ENCODE results near the gene CAMKK2. TPM values are rescaled to one million over a fixed set of nuclear protein-coding genes. Genes with fewer than 3 reads are reported as not detected.
"Not testable (repeated sequence)": the region's sequence is repeated elsewhere in the genome, so short reads cannot be mapped to it uniquely, and the experiment has no call there.

The CAMKK2 gene
- total and polyA plus RNA-seq, 9 of the 15 experiments (the other 6 are each of a cell fraction or from before 2014, with no cell fraction given) = 4.3 to 32.0 (median 18.2) TPM

DNA sequence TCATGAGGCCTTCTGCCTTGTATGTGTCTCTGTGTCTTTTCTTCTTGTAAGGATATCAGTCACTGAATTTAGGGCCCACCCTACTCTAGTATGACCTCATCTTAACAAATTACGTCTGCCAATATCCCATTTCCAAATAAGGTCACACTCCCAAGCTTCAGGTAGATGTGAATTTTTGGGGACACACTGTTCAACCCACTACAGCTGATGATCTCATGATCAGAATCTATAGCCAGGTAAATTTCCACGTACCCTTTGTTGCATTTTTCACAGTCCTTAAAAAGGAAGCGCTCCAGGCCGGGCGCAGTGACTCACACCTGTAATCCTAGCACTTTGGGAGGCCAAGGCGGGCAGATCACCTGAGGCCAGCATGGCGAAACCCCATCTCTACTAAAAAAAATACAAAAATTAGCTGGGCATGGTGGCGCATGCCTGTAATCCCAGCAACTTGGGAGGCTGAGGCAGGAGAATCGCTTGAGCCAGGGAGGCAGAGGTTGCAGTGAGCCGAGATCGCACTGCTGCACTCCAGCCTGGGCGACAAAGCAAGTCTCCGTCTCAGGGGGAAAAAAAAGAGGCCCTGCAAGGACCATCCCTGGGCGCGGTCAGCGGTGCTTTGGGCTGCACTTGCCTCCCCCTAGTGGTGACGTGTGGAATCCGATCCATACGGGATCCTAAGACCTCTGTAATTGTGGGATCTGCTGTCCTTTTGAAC, 66.5 kb downstream of the CAMKK2 start (continued):
- TF ChIP-seq, protein P1, sequence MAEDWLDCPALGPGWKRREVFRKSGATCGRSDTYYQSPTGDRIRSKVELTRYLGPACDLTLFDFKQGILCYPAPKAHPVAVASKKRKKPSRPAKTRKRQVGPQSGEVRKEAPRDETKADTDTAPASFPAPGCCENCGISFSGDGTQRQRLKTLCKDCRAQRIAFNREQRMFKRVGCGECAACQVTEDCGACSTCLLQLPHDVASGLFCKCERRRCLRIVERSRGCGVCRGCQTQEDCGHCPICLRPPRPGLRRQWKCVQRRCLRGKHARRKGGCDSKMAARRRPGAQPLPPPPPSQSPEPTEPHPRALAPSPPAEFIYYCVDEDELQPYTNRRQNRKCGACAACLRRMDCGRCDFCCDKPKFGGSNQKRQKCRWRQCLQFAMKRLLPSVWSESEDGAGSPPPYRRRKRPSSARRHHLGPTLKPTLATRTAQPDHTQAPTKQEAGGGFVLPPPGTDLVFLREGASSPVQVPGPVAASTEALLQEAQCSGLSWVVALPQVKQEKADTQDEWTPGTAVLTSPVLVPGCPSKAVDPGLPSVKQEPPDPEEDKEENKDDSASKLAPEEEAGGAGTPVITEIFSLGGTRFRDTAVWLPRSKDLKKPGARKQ (CRISPR knock-in tag; IDR thresholded peaks at IDR 0.05) = peak; percentile 14; the same call in 1 of the 2 replicates
- TF ChIP-seq, protein P2, sequence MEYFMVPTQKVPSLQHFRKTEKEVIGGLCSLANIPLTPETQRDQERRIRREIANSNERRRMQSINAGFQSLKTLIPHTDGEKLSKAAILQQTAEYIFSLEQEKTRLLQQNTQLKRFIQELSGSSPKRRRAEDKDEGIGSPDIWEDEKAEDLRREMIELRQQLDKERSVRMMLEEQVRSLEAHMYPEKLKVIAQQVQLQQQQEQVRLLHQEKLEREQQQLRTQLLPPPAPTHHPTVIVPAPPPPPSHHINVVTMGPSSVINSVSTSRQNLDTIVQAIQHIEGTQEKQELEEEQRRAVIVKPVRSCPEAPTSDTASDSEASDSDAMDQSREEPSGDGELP (CRISPR knock-in tag; IDR thresholded peaks at IDR 0.05; ENCODE audit: borderline replicate concordance) = peak; percentile 14; the same call in 1 of the 2 replicates
- TF ChIP-seq, protein P3, sequence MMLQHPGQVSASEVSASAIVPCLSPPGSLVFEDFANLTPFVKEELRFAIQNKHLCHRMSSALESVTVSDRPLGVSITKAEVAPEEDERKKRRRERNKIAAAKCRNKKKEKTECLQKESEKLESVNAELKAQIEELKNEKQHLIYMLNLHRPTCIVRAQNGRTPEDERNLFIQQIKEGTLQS (IDR thresholded peaks at IDR 0.05) = peak; percentile 16; the same call in 1 of the 2 replicates
- TF ChIP-seq, protein P3 (CRISPR knock-in tag; conservative IDR thresholded peaks at IDR 0.05) = not testable (repeated sequence)

All from K562 (cell line).